NOMO-1 (cell line): ENCODE results near the gene WIZ.
"Not testable (repeated sequence)": the region's sequence is repeated elsewhere in the genome, so short reads cannot be mapped to it uniquely, and the experiment has no call there.

Experiments
- DNase-seq, 2 experiments: peaks; one replicate each; lab custom pipeline; 2025; ENCODE audit not compliant: unreplicated experiment in 2 of 2; lab: John Stamatoyannopoulos, UW

Gene WIZ, protein sequence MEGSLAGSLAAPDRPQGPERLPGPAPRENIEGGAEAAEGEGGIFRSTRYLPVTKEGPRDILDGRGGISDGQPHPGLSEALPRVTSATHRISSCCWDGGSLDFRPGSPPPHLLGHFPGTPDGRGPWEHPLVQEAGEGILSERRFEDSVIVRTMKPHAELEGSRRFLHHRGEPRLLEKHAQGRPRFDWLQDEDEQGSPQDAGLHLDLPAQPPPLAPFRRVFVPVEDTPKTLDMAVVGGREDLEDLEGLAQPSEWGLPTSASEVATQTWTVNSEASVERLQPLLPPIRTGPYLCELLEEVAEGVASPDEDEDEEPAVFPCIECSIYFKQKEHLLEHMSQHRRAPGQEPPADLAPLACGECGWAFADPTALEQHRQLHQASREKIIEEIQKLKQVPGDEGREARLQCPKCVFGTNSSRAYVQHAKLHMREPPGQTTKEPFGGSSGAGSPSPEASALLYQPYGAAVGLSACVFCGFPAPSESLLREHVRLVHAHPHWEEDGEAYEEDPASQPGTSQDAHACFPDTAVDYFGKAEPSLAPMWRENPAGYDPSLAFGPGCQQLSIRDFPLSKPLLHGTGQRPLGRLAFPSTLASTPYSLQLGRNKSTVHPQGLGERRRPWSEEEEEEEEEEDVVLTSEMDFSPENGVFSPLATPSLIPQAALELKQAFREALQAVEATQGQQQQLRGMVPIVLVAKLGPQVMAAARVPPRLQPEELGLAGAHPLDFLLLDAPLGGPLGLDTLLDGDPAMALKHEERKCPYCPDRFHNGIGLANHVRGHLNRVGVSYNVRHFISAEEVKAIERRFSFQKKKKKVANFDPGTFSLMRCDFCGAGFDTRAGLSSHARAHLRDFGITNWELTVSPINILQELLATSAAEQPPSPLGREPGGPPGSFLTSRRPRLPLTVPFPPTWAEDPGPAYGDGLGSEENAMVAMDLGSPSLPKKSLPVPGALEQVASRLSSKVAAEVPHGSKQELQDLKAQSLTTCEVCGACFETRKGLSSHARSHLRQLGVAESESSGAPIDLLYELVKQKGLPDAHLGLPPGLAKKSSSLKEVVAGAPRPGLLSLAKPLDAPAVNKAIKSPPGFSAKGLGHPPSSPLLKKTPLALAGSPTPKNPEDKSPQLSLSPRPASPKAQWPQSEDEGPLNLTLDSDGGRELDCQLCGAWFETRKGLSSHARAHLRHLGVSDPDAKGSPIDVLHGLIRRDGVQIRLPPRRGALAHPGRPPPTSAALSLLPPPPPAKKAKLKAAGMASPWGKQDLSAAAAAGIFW (N-terminal part only)

DNA sequence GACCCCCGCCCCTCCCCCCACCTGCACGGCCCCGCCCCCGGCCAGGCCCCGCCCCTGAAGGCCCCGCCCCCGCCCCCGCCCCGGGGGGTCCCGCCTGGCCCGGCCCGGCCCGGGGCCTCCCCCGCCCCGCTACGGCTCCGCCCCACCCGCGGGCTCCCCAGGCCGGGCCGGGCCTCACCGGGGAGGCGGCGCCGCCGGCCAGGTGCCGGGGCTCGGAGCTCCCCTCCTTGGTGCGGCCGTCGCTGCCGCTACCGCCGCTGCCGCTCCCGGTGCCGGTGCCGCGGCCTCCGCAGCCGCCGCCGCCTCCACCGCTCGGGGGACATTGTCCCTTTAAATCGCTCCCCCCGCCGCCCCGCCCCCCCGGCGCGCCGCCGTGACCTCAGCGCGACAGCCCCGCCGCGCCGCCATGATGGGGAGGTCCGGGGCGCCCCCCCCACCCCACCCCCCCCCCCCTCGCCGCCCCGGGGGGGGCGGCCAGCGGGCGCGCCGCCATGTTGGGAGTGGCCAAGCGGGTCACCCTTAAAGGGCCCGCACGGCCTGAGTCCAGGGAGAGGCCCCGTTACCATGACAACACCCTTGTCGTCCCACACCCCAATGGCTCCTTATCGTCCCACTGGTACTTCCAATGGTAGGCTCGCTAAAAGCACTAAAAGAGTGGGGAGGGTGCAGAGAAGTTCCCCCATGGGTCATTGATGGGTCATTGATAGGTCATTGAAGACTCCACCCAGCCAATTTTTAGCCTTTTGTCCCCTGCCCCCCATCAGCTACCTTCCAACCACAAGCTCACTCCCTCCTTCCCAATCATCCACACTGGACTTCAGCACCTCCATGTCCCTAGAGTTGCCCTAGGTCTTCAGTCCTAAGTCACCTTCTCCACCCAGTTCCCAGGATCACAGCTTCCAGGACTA is at the start of gene WIZ:
TSS of gene WIZ (minus strand) at position 337 of the 908 bp plus-strand sequence. CDS start 1,649 bp downstream, outside the sequence.
- peak; percentile 39 to 54 for DNase-seq

GRCh38 chr19:15498910-15499309 is 49.2 kb upstream of the WIZ start:
- DNase-seq = no peak

- no peak for DNase-seq
Measured at GRCh38 chr19:15498156-15498858, 48.6 kb upstream of the WIZ start.

DNA sequence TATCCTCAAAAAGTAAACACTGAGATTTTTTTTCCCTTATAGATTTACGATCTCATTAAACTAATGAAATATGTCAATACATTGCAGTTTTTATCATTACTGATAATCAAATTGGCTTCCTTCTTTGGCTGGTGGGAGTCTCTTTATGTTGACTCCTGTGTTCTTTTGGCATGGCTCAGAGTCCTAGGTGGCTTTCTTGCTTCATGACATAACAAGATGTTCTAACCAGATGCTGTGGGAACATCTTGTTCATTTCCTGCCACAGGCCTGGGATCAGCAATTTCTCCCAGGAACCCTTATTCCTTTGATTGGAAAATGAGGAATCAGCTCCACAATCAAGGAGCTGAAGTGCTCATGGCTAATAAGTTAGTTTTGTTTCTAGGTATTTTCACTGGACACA is 45.4 kb upstream of the WIZ start:
- no peak for DNase-seq

- no peak for DNase-seq
Measured at GRCh38 chr19:15488489-15489226, 38.9 kb upstream of the WIZ start.

DNA sequence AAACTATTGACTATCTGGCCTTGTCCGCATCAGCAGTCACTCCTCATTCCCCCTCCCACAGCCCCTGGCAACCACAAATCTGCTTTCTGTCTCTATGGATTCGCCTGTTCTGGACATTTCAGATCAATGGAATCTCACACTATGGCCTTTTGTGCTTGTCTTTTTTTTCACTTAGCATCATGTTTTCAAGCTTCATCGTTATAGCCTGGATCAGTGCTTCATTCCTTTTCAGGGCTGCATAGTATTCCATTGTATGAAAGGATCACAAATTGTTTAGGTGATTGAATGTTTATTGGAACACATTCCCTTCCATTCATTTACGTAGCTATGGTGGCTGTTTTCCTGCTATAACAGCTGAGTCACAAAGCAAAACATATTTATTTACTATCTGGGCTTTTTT is 37.3 kb upstream of the WIZ start:
- DNase-seq = no peak

GRCh38 chr19:15485768-15486167 is 36.0 kb upstream of the WIZ start:
- DNase-seq = not testable (repeated sequence)

GRCh38 chr19:15480996-15481395 is 31.2 kb upstream of the WIZ start:
- not testable (repeated sequence) for DNase-seq

DNA sequence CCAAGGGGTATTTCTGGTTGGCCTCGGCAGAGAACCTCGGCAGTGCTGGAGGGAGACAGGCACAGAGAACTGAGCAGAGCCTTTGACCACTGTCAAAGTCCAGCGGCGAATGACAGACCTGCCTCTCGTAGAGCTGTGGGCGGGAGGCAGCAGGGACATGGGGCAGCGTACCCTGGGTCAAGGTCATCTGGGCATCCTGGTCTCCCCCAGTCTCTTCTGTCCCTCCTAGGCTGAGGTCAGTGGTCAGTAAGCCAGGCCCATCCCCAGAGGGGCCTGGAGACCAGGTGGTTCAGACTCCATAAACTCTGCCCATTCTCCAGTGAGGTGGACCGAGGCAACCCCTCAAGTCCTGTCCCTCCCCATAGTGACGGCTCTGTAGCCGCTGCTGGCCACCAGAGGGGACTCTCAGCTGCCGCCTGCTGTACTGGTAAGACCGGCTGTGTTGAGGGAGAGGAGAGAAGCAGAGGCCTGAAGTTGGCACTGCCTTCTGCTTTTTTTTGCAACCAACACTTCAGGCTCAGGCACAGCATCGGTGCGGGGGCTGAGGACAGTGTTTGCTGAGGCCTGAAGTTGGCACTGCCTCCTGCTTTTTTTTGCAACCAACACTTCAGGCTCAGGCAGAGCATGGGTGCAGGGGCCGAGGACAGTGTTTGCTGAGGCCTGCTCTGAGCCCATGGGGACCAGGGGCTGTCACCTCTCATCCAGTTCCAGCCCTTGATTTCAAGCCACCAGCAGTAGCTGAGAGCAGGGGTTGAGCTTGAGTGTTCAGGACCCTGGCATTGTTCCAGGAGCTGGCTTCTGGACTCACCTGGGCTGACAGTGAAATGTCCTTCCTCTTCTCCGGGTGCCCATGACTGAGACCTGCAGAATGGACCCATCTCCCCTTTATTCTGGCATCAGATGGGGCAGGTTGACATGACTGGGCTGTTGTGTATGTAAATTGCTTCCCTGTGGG is 29.9 kb upstream of the WIZ start, which contains the start of gene PGLYRP2:
TSS of gene PGLYRP2 (minus strand) at position 111 of the 955 bp plus-strand sequence. CDS start 130 bp downstream, outside the sequence.
- no peak for DNase-seq

DNA sequence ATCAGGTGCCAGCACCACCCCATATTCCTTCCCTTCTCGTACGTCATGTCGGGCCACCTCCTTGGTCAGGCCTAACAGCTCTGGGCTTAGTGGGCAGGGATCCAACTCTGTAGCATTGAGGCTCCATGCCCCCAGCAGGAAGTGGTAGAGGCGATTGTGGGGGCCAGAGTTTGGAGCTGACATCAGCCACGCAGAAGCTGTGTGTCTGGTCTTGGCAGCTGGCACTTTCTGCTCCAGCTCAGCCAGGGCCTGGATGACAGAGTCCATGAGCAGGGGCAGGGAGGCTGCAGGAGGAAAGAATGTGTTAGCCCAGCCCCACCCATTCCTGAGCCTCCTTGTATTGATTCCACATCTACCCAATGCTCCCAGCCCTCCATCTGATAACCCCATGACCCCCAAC is 26.6 kb upstream of the WIZ start:
- DNase-seq = no peak

- DNase-seq = no peak
Measured at GRCh38 chr19:15475611-15476010, 25.9 kb upstream of the WIZ start.

- no peak for DNase-seq
Measured at GRCh38 chr19:15475169-15475568, 25.4 kb upstream of the WIZ start.

DNA sequence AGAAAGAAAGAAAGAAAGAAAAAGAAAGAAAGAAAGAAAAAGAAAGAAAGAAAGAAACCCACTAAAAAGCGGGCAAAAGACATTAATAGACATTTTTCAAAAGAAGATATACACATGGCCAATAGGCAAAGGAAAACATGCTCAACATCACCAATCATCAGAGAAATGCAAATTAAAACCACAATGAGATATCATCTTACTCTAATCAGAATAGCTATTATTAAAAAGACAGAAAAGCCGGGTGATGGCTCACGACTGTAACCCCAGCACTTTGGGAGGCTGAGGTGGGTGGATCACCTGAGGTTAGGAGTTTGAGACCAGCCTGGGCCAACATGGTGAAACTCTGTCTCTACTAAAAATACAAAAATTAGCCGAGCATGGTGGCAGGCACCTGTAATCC is 24.1 kb upstream of the WIZ start:
- DNase-seq = not testable (repeated sequence)

DNA sequence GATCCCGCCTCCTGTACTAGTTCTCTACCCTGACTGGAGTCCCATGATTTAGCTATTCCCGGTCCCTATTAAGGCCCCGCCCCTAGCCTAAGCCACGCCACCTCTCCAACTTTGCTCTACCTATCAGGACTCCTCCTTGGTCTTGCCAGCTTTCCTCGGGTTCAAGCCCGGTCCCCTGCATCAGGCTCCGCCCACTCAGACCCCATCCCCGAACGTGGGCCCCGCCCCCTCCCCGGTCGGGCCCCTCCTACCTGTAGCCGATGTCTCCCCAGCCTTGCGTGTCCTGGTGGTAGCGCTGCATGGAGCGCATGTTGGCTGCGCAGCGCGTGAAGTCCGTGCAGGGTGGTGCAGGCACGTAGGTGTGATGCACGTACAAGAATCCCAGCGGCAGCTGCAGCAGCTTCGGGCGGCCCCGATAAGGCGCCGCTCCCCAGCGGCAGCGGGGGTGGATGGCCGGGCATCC is 21.9 kb upstream of the WIZ start:
- no peak for DNase-seq

DNA sequence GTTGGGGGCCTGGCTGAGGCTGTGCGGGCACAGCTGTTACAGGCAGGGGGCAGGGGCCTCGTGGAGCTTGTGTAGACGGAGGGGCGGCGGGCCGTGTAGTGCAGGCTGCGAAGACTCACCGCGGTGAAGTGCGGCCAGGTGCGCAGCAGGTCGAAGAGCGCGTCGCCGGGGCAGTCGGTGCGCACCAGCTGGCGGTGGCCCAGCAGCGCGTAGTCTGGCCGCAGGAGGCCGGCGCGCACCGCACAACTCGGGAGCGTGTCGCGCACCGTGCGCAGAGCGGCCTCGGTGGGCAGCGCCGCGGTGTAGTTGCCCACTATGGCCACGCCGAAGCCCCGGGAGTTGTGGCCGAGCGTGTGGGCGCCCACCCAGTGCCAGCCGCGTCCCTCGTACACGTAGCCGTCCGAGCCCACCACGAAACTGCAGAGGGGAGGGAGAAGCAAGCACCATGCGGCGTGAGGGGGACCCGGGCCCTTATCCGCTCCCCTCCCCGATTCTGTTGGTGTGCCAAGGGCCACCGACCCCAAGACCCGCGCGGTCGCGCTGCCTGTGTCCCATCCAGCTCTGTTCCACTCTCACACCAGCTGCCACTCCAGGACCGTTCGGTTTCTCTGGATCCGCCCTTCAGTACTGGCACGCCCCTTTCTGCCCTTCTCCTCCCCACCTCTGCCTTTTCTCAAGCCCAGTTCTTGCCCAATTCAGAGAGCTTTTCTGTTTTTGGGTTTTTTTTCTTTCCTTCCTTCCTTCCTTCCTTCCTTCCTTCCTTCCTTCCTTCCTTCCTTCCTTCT is 19.9 kb upstream of the WIZ start:
- DNase-seq = peak; percentile 19 to 30

- no peak for DNase-seq
Measured at GRCh38 chr19:15468675-15469512, 19.1 kb upstream of the WIZ start.
